Smooth muscle cell (in vitro differentiated cells): Measurements from ENCODE around the gene EML6. TPM values are rescaled to one million over a fixed set of nuclear protein-coding genes. Genes with fewer than 3 reads are reported as not detected.

Experiments
- DNase-seq: peaks from one replicate; lab custom pipeline; 2025; ENCODE audit not compliant: unreplicated experiment; lab: John Stamatoyannopoulos, UW
- H2AFZ ChIP-seq: fragments of 200-600 bp; sonication (generic); 2 replicates; pipeline ENCODE4 v1.6.0; 2016; ENCODE audit warnings: antibody characterized with exemption, low read depth, mild to moderate bottlenecking
- H3F3A ChIP-seq: fragments of 200-600 bp; sonication (generic); 2 replicates; pipeline ENCODE4 v1.6.0; 2017; ENCODE audit warnings: antibody characterized with exemption, low read depth
- H3K27ac ChIP-seq: fragments of 200-600 bp; sonication (generic); 2 replicates; pipeline ENCODE4 v1.5.1; 2016; ENCODE audit warnings: low read depth, mild to moderate bottlenecking
- H3K27me3 ChIP-seq: fragments of 200-600 bp; sonication (generic); 2 replicates; pipeline ENCODE4 v1.6.1; 2016; ENCODE audit warnings: low read depth, mild to moderate bottlenecking
- H3K36me3 ChIP-seq: fragments of 200-600 bp; sonication (generic); 2 replicates; pipeline ENCODE4 v1.5.1; 2016; ENCODE audit warnings: low read depth
- H3K4me1 ChIP-seq: fragments of 200-600 bp; sonication (generic); 2 replicates; pipeline ENCODE4 v1.5.1; 2016; ENCODE audit warnings: low read depth
- H3K4me2 ChIP-seq: fragments of 200-600 bp; sonication (generic); 2 replicates; pipeline ENCODE4 v1.6.0; 2016; ENCODE audit warnings: mild to moderate bottlenecking
- H3K4me3 ChIP-seq: fragments of 200-600 bp; sonication (generic); 2 replicates; pipeline ENCODE4 v1.5.1; 2016; ENCODE audit warnings: mild to moderate bottlenecking
- H3K79me2 ChIP-seq: fragments of 200-600 bp; sonication (generic); 2 replicates; pipeline ENCODE4 v1.6.0; 2016; ENCODE audit warnings: low read depth, mild to moderate bottlenecking
- H3K9ac ChIP-seq: fragments of 200-600 bp; sonication (generic); 2 replicates; pipeline ENCODE4 v1.6.0; 2016; ENCODE audit warnings: low read depth
- H3K9me3 ChIP-seq: fragments of 200-600 bp; sonication (generic); replicated peaks from 2 replicates; pipeline ENCODE4 v1.5.1; 2016; ENCODE audit warnings: low read depth
- H4K20me1 ChIP-seq: fragments of 200-600 bp; sonication (generic); 2 replicates; pipeline ENCODE4 v1.6.0; 2016; ENCODE audit warnings: low read depth
- CTCF ChIP-seq: fragments of 200-600 bp; sonication (generic); IDR thresholded peaks from 2 replicates; pipeline ENCODE4 v1.5.1; 2017; ENCODE audit warnings: borderline replicate concordance, mild to moderate bottlenecking, antibody characterized with exemption; ENCODE audit not compliant: insufficient read depth, poor library complexity, severe bottlenecking
- WGBS: methylation state at CpG from one replicate; pipeline ENCODE4 v1.1.7; 2016; ENCODE audit warnings: low lambda C conversion rate; 5-methylcytosine and 5-hydroxymethylcytosine counted together
- polyA plus RNA-seq: library from polyadenylated mRNA; unstranded; fragments of >200 nt; fragmentation: Nextera tagmentation; extraction: Ambion mirVana; gene quantifications from 2 replicates; pipeline ENCODE4 v1.2.1, GENCODE V29; 2016
- total RNA-seq: library from RNA; depleted of rRNA; stranded (reverse); fragments of >200 nt; gene quantifications from 2 replicates; pipeline ENCODE4 v1.2.3, GENCODE V29; 2014

EML6 gene
- total and polyA plus RNA-seq, 2 experiments from 2014 or later = 0.49 to 0.54 TPM

DNA sequence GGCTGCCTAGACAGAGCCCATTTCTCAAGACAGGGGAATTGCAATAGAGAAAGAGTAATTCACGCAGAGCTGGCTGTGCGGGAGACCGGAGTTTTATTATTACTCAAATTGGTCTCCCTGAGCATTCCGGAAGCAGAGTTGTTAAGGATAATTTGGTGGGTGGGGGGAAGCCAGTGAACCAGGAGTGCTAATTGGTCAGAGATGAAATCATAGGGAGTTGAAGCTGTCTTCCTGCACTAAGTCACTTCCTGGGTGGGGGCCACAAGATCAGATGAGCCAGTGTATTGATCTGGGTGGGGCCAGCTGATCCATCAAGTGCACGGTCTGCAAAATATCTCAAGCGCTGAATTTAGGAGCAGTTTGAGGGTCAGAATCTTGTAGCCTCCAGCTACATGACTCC, 242.0 kb downstream of the EML6 start:
- peaks cover under 1% of the 10 kb centered on the region for H3K36me3 ChIP-seq
- no peak overlapping the region for H3K27ac ChIP-seq
- DNase-seq = no peak
- peaks cover under 1% of the 10 kb centered on the region for H3K79me2 ChIP-seq
- TF ChIP-seq CTCF = no peak
- H3K4me1 ChIP-seq = no peaks in the 10 kb centered on the region
- no peak overlapping the region for H3K4me2 ChIP-seq
- H3K4me3 ChIP-seq = no peak overlapping the region
- H3K27me3 ChIP-seq = no peaks in the 10 kb centered on the region
- WGBS = 92% methylated on average over 6 of the region's 6 CpGs
- H3F3A ChIP-seq = peaks cover 3% of the 10 kb centered on the region
- H2AFZ ChIP-seq = no peak overlapping the region
- no peak overlapping the region for H3K9ac ChIP-seq
- no peaks in the 10 kb centered on the region for H3K9me3 ChIP-seq
- H4K20me1 ChIP-seq = peaks cover 26% of the 10 kb centered on the region

GRCh38 chr2:54966165-54966832, 242.8 kb downstream of the EML6 start:
- no peak overlapping the region for H2AFZ ChIP-seq
- H3K4me1 ChIP-seq = no peaks in the 10 kb centered on the region
- H3K9ac ChIP-seq = no peak overlapping the region
- no peak overlapping the region for H3K4me3 ChIP-seq
- peaks cover 3% of the 10 kb centered on the region for H3K36me3 ChIP-seq
- no peak overlapping the region for H3K4me2 ChIP-seq
- no peaks in the 10 kb centered on the region for H3K27me3 ChIP-seq
- H3K79me2 ChIP-seq = peaks cover 7% of the 10 kb centered on the region
- 90% methylated on average over 8 of the region's 8 CpGs for WGBS
- DNase-seq = no peak
- no peak overlapping the region for H3K27ac ChIP-seq
- peaks cover 7% of the 10 kb centered on the region for H3F3A ChIP-seq
- H3K9me3 ChIP-seq = no peaks in the 10 kb centered on the region
- TF ChIP-seq CTCF = no peak
- peaks cover 35% of the 10 kb centered on the region for H4K20me1 ChIP-seq

DNA sequence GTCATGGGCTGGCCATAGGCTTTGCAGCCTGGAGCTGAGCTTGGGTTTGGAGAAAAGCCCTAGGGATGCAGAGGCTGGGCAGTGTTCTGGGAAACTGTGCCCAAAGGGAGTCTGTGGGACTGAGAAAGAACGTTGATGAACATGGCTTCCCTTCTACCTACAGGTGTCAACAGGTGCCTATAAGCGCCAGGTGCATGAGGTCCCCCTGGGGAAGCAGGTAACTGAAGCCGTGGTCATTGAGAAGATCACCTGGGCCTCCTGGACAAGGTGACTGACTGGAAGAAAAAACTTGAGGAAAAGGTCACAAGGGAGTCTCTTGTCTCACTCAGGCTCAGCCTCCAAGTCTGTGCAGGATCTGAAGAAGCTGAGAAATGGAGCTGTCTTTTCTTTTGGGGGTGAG, 243.4 kb downstream of the EML6 start:
- Histone ChIP-seq H3K27ac (no peak overlapping the region), H3K27me3 (no peaks in the 10 kb centered on the region), H3K9me3 (no peaks in the 10 kb centered on the region), H3K4me3 (no peak overlapping the region), H4K20me1 (peaks cover 40% of the 10 kb centered on the region), H2AFZ (no peak overlapping the region), H3K79me2 (peaks cover 13% of the 10 kb centered on the region), H3K4me1 (no peaks in the 10 kb centered on the region), H3K36me3 (peaks cover 4% of the 10 kb centered on the region), H3K4me2 (no peak overlapping the region), H3F3A (peaks cover 7% of the 10 kb centered on the region), H3K9ac (no peak overlapping the region)
- TF ChIP-seq CTCF = no peak
- WGBS = 96% methylated on average over 3 of the region's 3 CpGs
- DNase-seq = no peak

DNA sequence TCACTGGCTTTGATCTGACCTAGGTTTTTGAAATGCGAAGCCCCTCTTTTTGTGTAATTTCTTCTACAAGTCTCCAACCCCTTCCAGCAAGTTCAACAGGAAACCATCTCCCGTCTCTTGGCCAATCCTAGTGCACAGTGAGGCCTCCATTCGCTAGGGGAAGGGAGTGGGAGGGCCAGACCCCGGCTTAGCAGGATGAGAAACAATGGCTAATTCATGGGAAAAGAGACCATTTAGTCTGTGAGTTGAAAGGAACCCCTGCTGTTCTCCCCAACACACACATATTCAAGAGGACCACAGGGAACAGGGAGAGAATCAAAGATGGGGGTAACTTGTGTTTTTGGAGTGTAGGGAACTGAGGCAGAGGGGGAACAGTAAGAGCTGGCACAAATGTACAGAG, 243.8 kb downstream of the EML6 start:
- Histone ChIP-seq H2AFZ (no peak overlapping the region), H3K4me1 (no peaks in the 10 kb centered on the region), H3K36me3 (peaks cover 8% of the 10 kb centered on the region), H4K20me1 (peaks cover 44% of the 10 kb centered on the region), H3K4me2 (no peak overlapping the region), H3K79me2 (peaks cover 17% of the 10 kb centered on the region), H3F3A (peaks cover 10% of the 10 kb centered on the region), H3K4me3 (no peak overlapping the region), H3K27ac (no peak overlapping the region), H3K9me3 (no peaks in the 10 kb centered on the region), H3K27me3 (no peaks in the 10 kb centered on the region), H3K9ac (no peak overlapping the region)
- no peak for TF ChIP-seq CTCF
- 81% methylated on average over 4 of the region's 4 CpGs for WGBS
- no peak for DNase-seq
